Left lung (tissue), 10 donors: ENCODE data around the gene SPATA2. TPM values are rescaled to one million over a fixed set of nuclear protein-coding genes. Genes with fewer than 3 reads are reported as not detected.
A peak's percentile ranks its signal among the peaks of the same experiment; 100 is the strongest.

Experiments
- ATAC-seq: fragments of 200-7000 bp; cut with Tn5 transposase; one replicate; pipeline ENCODE4 v1.9.1; 2020; ENCODE audit warnings: moderate library complexity
- DNase-seq, 4 donors: peaks; one replicate each; pipeline ENCODE4 v3.0.0-alpha.2; 2013 to 2020
- H3K27ac ChIP-seq, 2 donors: fragments of 200-600 bp; sonication (generic) in 1 of 2; one replicate each; pipeline versions ENCODE4 v1.5.0 to v1.8.0; 2020 to 2021
- H3K27me3 ChIP-seq, 2 donors: fragments of 200-600 bp; sonication (generic) in 1 of 2; one replicate each; pipeline versions ENCODE4 v1.5.0 to v1.8.0; 2020 to 2021
- H3K36me3 ChIP-seq, 2 donors: fragments of 200-600 bp; sonication (generic) in 1 of 2; one replicate each; pipeline versions ENCODE4 v1.5.0 to v1.8.0; 2020 to 2021
- H3K4me1 ChIP-seq, 2 donors: fragments of 200-600 bp; one replicate each; pipeline ENCODE4 v1.8.0; 2021
- H3K4me3 ChIP-seq, 2 donors: fragments of 200-600 bp; sonication (generic) in 1 of 2; one replicate each; pipeline versions ENCODE4 v1.5.0 to v1.8.0; 2020 to 2021; ENCODE audit warnings: mild to moderate bottlenecking in 1 of 2
- H3K9me3 ChIP-seq, 2 donors: fragments of 200-600 bp; sonication (generic) in 1 of 2; one replicate each; pipeline versions ENCODE4 v1.5.0 to v1.8.0; 2020 to 2021
- intact Hi-C, 2 donors: fragments of 100-400 bp; cut with DNase I; formaldehyde crosslinking; loops; one replicate each; pipeline versions ENCODE4 v1.11.2 to v1.14.2; 2022
- polyA plus RNA-seq, 6 donors: library from polyadenylated mRNA; unstranded; fragments of 120-200 nt; gene quantifications; one replicate each; pipeline ENCODE4 v1.2.1, GENCODE V29; 2013; ENCODE audit not compliant: insufficient read length in 6 of 6
- total RNA-seq, 2 donors: library from RNA; stranded (reverse); fragmentation: NEBNext Ultra II Directional; extraction: Animal tissue kit (Norgen Biotek cat#: 25700); gene quantifications; one replicate each; pipeline ENCODE4 v1.2.1, GENCODE V29; 2021
- TF ChIP-seq, protein P1 (sequence below), 2 donors: fragments of 200-600 bp; sonication (generic) in 1 of 2; IDR thresholded peaks; one replicate each; pipeline versions ENCODE4 v1.5.0 to v1.8.0; 2021; ENCODE audit warnings: antibody characterized with exemption in 2 of 2
- donor health status: DM: no; HTN: yes; CAD: no.
- donor health status: DM: no; HTN: no; CAD: no.

The SPATA2 gene
- total and polyA plus RNA-seq, 8 donors, result 6.9 to 10.1 (median 7.6) TPM

DNA sequence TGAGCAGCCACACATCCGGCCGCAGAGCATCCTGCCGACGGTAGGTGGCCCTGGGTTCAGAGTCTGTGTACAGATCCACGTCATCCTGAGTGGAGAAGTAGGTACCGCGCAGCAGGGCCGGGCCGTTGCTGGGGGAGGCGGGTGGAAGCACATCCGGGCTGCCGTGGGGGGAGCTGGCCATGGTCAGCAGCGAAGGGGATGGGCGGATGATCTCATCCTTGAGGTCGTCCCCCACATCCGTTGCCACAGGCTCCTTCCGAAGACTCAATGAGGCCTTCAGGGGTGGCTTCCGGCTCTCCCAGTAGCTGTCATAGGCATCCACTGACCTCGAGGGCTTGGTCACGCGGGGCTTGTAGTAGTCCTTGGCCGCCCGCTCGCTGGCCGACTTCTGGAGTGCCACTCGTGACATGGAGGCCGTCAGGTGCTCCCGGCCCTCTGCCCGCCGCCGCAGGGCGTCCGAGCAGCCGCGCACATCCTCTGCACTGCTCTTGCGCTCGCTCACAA, 9.2 kb downstream of the SPATA2 start:
- Histone ChIP-seq H3K36me3 (peaks cover 0 to 80% of the 10 kb centered on the region in 2 donors), H3K27me3 (no peaks in the 10 kb centered on the region), H3K4me1 (peaks cover 0 to 8% of the 10 kb centered on the region in 2 donors), H3K27ac (no peak overlapping the region), H3K4me3 (no peak overlapping the region), H3K9me3 (no peaks in the 10 kb centered on the region)
- ATAC-seq (peak; percentile 25), DNase-seq (no peak)
- intact Hi-C loops, result no loop called here
- TF ChIP-seq, protein P1, sequence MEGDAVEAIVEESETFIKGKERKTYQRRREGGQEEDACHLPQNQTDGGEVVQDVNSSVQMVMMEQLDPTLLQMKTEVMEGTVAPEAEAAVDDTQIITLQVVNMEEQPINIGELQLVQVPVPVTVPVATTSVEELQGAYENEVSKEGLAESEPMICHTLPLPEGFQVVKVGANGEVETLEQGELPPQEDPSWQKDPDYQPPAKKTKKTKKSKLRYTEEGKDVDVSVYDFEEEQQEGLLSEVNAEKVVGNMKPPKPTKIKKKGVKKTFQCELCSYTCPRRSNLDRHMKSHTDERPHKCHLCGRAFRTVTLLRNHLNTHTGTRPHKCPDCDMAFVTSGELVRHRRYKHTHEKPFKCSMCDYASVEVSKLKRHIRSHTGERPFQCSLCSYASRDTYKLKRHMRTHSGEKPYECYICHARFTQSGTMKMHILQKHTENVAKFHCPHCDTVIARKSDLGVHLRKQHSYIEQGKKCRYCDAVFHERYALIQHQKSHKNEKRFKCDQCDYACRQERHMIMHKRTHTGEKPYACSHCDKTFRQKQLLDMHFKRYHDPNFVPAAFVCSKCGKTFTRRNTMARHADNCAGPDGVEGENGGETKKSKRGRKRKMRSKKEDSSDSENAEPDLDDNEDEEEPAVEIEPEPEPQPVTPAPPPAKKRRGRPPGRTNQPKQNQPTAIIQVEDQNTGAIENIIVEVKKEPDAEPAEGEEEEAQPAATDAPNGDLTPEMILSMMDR (IDR thresholded peaks at IDR 0.05), result no peak

DNA sequence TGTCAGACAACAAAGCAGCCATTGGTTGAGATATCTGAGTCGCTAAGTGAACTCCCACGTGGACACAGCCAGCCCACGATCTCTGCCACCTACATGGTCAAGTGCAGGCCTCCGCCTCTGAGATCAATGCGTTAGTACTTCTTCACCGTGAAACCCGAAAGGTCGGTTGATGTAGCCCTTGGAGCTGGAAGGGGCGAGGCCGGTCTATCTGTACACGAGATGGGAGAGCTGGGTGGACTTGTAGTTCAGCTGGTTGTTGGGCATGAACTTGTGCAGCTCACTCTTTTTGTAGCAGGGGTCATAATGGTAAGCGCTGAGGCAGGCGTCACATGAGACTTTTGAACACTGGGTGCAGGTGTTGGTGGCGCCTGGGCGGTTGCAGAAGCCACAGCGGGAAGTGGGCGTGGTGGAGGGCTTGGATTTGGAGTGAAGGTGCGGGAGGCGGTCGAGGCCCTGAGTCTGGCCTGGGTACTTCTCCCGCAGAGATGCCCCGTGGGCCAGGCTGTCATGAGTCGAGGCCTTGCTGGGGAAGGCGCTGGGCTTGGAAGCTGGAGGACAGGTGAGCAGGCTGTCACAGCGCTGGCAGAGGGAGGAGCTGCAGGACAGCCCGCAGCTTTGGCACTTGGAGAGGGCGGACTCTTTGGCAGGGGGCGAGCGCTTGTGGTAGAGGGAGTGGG, 9.8 kb downstream of the SPATA2 start:
- intact Hi-C loops, result no loop called here
- H3K27me3 ChIP-seq, result no peaks in the 10 kb centered on the region
- H3K27ac ChIP-seq, result peak overlapping the region in 1 of 2 donors; percentile 2
- H3K9me3 ChIP-seq, result no peaks in the 10 kb centered on the region
- peaks cover 0 to 80% of the 10 kb centered on the region in 2 donors for H3K36me3 ChIP-seq
- peaks cover 0 to 7% of the 10 kb centered on the region in 2 donors for H3K4me1 ChIP-seq
- ATAC-seq, result no peak
- no peak overlapping the region for H3K4me3 ChIP-seq
- TF ChIP-seq, protein P1 (IDR thresholded peaks at IDR 0.05), result no peak
- DNase-seq, result no peak

DNA sequence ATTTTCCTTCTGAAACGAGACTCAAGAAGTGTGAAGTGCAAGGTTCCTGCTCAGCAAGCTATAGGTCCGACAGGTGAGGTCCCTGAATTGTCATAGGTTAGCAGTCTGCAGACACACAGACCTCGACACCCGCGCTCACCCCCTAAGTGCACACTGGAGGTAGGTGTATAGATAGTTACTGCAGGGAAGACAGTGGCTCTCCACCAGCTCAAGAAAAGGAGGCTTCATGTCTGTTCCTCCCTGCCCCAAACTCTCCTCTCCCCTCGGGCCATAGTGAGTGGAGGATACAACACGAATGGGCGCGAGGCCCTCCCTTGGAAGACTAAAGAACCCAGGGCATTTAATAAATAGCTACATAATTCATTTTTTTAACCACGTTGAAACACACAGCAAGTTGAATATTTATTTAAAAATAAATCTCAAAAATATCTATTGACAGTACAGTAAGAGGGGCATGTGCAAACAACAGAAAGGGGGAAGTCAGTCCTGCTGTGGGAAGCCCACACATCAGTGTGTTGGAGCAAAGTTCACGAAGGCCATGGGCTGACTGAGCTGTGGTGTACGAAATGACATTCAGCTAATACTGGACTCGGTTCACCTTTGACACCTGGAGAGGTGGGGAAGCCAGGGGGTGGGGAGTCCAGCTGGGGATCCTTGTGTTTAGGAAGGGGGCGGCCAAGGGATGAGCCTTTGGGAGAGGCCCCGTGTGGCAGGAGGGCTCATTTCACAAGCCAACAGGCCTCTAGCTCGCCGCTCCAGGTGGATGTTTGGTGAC, 10.7 kb downstream of the SPATA2 start:
- peaks cover 0 to 71% of the 10 kb centered on the region in 2 donors for H3K36me3 ChIP-seq
- no peak overlapping the region for H3K4me3 ChIP-seq
- no peaks in the 10 kb centered on the region for H3K9me3 ChIP-seq
- intact Hi-C loops, result no loop called here
- DNase-seq (no peak), ATAC-seq (no peak)
- H3K4me1 ChIP-seq, result peaks cover 0 to 2% of the 10 kb centered on the region in 2 donors
- H3K27me3 ChIP-seq, result no peaks in the 10 kb centered on the region
- no peak overlapping the region for H3K27ac ChIP-seq
- TF ChIP-seq, protein P1 (IDR thresholded peaks at IDR 0.05), result no peak

DNA sequence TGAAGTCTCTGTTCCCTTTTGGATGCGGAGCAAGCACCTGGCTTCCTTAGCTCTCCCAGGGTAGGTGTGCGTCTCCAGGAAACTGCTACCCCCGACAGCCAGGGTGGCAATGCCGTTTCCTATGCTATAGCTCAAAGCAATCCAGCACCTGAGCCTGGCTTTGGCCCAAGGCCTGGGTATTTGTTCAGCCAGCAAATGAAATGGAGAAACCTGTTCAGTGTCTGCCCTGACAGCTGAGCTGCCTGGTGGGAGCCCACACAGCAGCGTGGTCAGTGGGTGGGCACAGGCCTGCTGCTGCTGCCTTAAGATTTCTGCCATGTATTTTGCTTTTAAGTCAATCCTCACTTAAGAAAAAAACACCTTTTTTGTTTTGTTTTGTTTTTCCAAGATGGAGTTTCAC, 13.7 kb downstream of the SPATA2 start:
- H3K27ac ChIP-seq, result no peak overlapping the region
- no peak overlapping the region for H3K4me3 ChIP-seq
- TF ChIP-seq, protein P1 (IDR thresholded peaks at IDR 0.05), result no peak
- ATAC-seq (no peak), DNase-seq (no peak)
- no peaks in the 10 kb centered on the region for H3K27me3 ChIP-seq
- H3K4me1 ChIP-seq, result peaks cover 0 to 17% of the 10 kb centered on the region in 2 donors
- no peaks in the 10 kb centered on the region for H3K9me3 ChIP-seq
- peaks cover 0 to 41% of the 10 kb centered on the region in 2 donors for H3K36me3 ChIP-seq
- intact Hi-C loops, result no loop called here
